Articular chondrocyte of knee joint (primary cell): ENCODE results near the gene HSD17B14. TPM values are rescaled to one million over a fixed set of nuclear protein-coding genes. Genes with fewer than 3 reads are reported as not detected.

Experiments used
- small RNA-seq: library from RNA; depleted of rRNA; stranded (forward); fragments of <200 nt; gene quantifications from one replicate; pipeline ENCODE3, GENCODE V24; 2012
- total RNA-seq: library from RNA; depleted of rRNA; stranded (reverse); fragments of >200 nt; gene quantifications from 2 replicates; pipeline ENCODE4 v1.2.3, GENCODE V29; 2012

HSD17B14 gene
- 2.2 and 6.8 TPM in 2 replicates for total RNA-seq

GRCh38 chr19:48836089-48837017 is at the start of gene HSD17B14:
HSD17B14 (minus strand) TSS chr19:48836491; CDS start chr19:48836411, 80 bp downstream.

DNA sequence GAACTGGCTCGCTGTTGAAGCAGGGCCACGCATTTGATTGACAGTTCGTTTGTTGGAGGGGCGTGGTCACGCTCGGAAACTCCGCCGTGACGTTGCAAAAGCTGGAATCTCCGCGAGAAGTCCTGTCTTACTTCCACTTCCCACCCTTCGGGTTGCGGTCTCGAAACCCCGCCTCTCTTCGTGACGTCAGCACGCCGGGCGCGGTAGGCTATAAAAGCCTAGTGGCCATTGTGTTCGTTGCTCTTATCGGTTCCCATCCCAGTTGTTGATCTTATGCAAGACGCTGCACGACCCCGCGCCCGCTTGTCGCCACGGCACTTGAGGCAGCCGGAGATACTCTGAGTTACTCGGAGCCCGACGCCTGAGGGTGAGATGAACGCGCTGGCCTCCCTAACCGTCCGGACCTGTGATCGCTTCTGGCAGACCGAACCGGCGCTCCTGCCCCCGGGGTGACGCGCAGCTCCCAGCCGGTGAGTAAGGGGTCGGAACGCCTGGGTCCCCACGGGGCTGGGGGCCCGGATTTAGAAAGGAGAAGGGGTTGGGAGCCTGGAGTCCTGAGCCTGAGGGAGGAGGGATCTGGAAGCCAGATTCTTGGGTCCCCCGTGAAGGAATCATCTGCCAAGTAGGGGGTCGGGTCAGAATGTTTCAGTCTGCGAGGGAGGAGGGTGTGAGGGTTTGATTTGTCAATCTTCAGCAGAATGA is 36.0 kb upstream of the HSD17B14 start, which contains the start of gene PPP1R15A:
TSS of gene PPP1R15A (plus strand) at position 240 of the 702 bp plus-strand sequence. CDS start 813 bp downstream, outside the sequence.

GRCh38 chr19:48868114-48868886 is 32.0 kb upstream of the HSD17B14 start, which contains the start of gene PLEKHA4:
PLEKHA4 (minus strand) TSS chr19:48868617; CDS start chr19:48867620, 997 bp downstream.

Small RNA genes within 50 kb of the gene (small RNA-seq; reads per million reads assigned to genes)
- gene RNU6-317P = not detected

Other genes starting within 250 kb of the HSD17B14 start
- gene SPACA4, start 229.7 kb downstream of the HSD17B14 start, total RNA-seq = not detected in 2 replicates
- gene FAM83E, start 221.4 kb downstream of the HSD17B14 start, total RNA-seq = 0.65 TPM in 1 of 2 replicates, not detected in the other
- gene RPL18, start 217.3 kb downstream of the HSD17B14 start, total RNA-seq = 1,190 and 1,683 TPM in 2 replicates
- 8.4 and 8.9 TPM in 2 replicates for gene SPHK2, start 217.0 kb downstream of the HSD17B14 start, total RNA-seq
- gene DBP, start 199.1 kb downstream of the HSD17B14 start, total RNA-seq = 4.5 and 5.0 TPM in 2 replicates
- 0.78 and 1.4 TPM in 2 replicates for gene CA11, start 190.3 kb downstream of the HSD17B14 start, total RNA-seq
- 0.22 TPM in 1 of 2 replicates, not detected in the other for gene NTN5, start 163.5 kb downstream of the HSD17B14 start, total RNA-seq
- not detected in 2 replicates for gene FUT2, start 140.5 kb downstream of the HSD17B14 start, total RNA-seq
- 1.7 and 2.9 TPM in 2 replicates for gene MAMSTR, start 116.8 kb downstream of the HSD17B14 start, total RNA-seq
- gene RASIP1, start 95.9 kb downstream of the HSD17B14 start, total RNA-seq = 0.91 and 1.3 TPM in 2 replicates
- not detected in 2 replicates for gene IZUMO1, start 89.6 kb downstream of the HSD17B14 start, total RNA-seq
- gene FUT1, start 83.8 kb downstream of the HSD17B14 start, total RNA-seq = 0.22 TPM in 1 of 2 replicates, not detected in the other
- not detected in 2 replicates for gene FGF21, start 81.0 kb downstream of the HSD17B14 start, total RNA-seq
- 21.4 and 28.0 TPM in 2 replicates for gene BCAT2, start 25.5 kb downstream of the HSD17B14 start, total RNA-seq
- gene PLEKHA4, start 32.1 kb upstream of the HSD17B14 start, total RNA-seq = 23.1 and 31.3 TPM in 2 replicates
- 59.2 and 70.2 TPM in 2 replicates for gene PPP1R15A, start 35.9 kb upstream of the HSD17B14 start, total RNA-seq
- 0.11 TPM in 1 of 2 replicates, not detected in the other for gene TULP2, start 62.3 kb upstream of the HSD17B14 start, total RNA-seq
- gene NUCB1, start 63.8 kb upstream of the HSD17B14 start, total RNA-seq = 258 and 269 TPM in 2 replicates
- 0.13 and 0.32 TPM in 2 replicates for gene DHDH, start 97.2 kb upstream of the HSD17B14 start, total RNA-seq
- gene BAX, start 118.4 kb upstream of the HSD17B14 start, total RNA-seq = 34.5 and 37.1 TPM in 2 replicates
- 3,310 and 5,078 TPM in 2 replicates for gene FTL, start 128.8 kb upstream of the HSD17B14 start, total RNA-seq
- 37.5 and 61.8 TPM in 2 replicates for gene GYS1, start 156.8 kb upstream of the HSD17B14 start, total RNA-seq
- gene RUVBL2, start 157.4 kb upstream of the HSD17B14 start, total RNA-seq = 121 and 122 TPM in 2 replicates
- gene LHB, start 180.6 kb upstream of the HSD17B14 start, total RNA-seq = not detected in 2 replicates
- gene CGB3, start 187.8 kb upstream of the HSD17B14 start, total RNA-seq = not detected in 2 replicates
- not detected in 2 replicates for gene CGB2, start 195.4 kb upstream of the HSD17B14 start, total RNA-seq
- gene CGB1, start 200.4 kb upstream of the HSD17B14 start, total RNA-seq = not detected in 2 replicates
- gene CGB5, start 207.4 kb upstream of the HSD17B14 start, total RNA-seq = not detected in 2 replicates
- not detected in 2 replicates for gene CGB8, start 212.6 kb upstream of the HSD17B14 start, total RNA-seq
- gene CGB7, start 221.3 kb upstream of the HSD17B14 start, total RNA-seq = 0.13 and 0.32 TPM in 2 replicates
- gene NTF4, start 228.3 kb upstream of the HSD17B14 start, total RNA-seq = not detected in 2 replicates
- gene KCNA7, start 236.2 kb upstream of the HSD17B14 start, total RNA-seq = not detected in 2 replicates
- 85.6 and 88.4 TPM in 2 replicates for gene SNRNP70, start 249.0 kb upstream of the HSD17B14 start, total RNA-seq